ENCODE results near the gene SRGAP1.
"Not testable (repeated sequence)": the region's sequence is repeated elsewhere in the genome, so short reads cannot be mapped to it uniquely, and the experiment has no call there.

The SRGAP1 gene

DNA sequence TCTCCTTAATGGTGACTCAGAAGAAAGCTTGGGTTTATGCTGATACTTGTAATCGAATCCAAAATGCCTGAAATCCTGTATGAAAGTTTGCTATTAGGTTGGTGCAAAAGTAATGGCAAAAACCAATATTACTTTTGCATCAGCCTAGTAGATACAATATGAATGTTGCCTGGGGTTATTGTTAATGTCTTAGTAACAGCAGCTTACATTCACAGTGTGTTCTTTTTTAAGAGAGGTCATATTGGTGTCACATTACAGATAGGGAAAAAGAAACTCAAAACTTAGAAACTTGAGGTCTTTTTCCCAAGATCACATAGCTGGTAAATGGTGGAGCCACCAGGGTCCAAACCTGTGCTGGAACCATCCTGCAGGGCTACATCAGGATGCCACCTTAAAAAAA lies 25.2 kb downstream of the SRGAP1 start:
- DNase-seq (ENCODE audit: low read depth): no peak

DNA sequence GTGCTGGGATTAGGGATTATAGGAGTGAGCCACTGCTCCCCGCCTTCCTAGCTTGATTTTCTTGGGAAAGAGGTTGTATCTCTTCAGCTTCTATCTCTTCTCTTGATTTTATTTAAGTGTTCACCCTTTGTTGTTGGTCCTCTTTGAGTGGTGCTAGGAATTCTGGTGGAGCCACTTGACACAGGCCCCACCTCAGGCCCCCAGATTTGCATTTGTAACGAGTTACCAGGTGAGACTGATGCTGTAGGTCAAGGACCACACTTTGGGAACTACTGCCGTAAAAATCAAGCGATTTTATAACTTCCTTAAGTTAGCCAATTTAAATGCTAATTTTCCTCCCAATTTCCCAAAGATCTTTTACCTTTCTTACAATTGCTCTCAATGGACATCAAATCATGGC lies 26.3 kb downstream of the SRGAP1 start:
- DNase-seq (ENCODE audit: low read depth): no peak

DNA sequence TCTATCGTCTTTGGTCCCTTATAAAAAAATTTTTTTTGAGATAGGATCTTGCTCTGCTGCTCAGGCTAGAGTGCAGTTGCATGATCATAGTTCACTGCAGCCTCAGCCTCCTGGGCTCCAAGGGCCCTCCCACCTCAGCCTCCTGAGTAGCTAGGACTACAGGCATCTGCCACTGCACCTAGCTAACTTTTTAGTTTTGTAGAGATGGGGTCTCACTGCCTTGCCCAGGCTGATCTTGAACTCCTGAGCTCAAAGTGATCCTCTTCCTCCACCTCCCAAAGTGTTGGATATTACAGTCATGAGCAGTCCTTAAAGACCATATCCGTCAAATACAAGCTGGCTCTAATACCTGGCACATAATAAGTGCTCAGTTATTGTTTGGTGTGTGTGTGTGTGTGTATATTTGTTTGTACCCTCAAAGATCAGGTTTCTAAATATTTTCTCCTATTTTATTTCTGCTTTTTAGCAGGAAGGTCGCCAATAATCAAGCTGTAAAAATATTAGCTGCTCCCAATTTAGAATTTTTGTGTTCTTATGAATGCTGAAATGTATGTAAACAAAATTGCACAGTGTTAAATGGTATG lies 30.5 kb downstream of the SRGAP1 start:
- DNase-seq (ENCODE audit: low read depth): no peak

DNA sequence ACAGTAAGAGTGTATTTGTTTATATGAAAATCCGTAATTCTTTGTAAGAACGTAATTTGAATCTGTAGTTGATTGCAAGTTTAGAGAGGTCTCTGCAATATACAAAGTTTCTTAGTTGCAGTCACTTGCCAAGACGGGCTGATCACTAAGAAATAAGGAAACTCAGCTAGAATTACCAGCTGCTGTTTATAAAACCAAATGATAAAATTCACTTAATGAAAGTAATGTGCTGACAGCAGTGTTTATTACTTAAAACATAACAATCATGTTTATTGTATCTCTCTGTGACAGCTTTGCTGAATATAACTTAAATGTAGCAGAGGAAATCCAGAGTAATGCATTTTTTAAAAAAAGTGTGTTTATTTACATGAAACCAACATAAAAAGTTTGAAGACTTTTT lies 31.2 kb downstream of the SRGAP1 start:
- no peak for DNase-seq (ENCODE audit: low read depth)

DNA sequence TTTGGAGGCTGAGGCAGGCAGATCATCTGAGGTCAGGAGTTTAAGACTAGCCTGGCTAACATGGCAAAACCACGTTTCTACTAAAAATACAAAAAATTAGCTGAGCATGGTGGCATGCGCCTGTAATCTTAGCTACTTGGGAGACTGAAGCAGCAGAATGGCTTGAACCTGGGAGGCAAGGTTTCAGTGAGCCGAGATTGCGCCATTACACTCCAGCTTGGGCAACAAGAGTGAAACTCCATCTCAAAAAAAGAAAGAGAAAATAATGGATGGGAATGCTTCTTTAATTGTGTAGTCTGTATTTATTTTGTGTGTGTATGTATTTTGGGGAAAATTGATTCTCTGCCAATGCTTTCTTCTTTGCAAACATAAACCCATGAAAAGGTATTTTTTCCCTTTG lies 32.5 kb downstream of the SRGAP1 start:
- DNase-seq (ENCODE audit: low read depth): no peak

DNA sequence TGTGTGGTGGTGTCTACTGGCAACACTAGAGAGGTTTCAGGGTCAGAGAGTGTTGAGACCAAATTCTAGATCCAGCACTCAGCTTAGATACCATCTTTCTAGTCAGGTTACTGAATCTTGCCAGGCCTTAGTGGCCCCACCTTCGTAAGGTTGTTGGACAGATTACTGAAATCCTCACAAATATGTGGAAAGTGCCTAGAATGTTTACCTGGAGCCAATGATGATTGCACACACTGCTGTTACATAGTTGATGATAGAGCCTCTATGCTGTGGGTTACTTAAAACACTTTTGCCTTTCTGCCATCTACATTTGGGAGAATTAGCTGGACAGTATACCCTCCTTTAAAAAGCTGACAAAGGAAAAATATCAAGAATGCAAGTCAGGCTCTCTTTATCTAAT lies 33.2 kb downstream of the SRGAP1 start:
- no peak for DNase-seq (ENCODE audit: low read depth)

DNA sequence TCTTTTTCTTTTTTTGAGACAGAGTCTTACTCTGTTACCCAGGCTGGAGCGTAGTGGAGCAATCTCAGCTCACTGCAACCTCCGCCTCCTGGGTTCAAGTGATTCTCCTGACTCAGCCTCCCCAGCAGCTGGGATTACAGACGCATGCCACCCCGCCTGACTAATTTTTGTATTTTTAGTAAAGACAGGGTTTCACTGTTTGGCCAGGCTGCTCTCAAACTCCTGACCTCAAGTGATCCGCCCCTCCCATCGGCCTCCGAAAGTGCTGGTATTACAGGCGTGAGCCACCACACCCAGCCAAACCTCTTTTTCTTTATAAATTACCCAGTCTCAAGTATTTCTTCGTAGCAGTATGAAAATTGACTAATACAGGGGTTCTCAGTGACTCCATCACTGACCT lies 35.7 kb downstream of the SRGAP1 start:
- not testable (repeated sequence) for DNase-seq (ENCODE audit: low read depth)

DNA sequence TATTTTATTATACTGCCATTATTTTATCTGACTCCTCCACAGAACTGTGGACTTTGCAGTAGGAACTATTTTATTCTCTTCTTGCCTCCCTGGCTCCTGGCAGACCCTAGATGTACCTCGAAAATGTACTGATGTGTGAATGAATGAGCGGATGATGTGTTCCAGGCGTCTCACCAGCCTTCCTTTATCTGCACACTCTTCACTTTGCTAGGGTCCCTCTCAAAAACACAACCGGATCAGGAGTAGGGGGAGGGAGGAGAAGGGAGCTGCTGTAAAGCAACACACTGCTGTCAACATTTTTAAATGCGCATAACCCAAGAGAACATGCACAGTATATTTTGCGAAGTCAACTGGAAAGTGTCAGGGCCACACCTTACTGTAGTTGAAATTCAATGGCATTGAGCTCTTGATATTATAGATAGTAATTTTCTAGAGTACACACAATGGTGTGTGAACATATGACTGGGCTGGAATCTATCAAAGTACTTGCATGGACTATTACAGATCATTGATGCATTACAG lies 36.3 kb downstream of the SRGAP1 start:
- DNase-seq (ENCODE audit: low read depth): no peak

DNA sequence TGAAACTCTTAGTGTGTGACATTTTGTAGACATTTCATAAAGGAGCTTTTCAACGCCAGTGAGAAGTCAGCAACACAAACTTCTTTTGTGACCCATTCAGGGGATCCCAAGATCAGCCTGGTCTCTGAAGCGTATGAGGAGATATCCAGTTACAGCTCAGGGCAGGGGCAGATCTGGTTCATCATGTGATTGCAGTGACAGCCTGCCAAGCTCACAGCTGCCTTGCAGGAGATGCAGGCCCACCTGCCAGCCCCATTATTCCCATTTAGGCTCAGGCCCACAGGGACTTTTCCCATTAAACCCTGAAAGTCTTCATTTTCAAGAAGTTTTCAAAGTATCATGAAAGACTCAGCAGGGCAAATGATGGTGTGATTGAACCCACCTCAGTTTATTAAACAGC lies 38.3 kb downstream of the SRGAP1 start:
- DNase-seq (ENCODE audit: low read depth): no peak

DNA sequence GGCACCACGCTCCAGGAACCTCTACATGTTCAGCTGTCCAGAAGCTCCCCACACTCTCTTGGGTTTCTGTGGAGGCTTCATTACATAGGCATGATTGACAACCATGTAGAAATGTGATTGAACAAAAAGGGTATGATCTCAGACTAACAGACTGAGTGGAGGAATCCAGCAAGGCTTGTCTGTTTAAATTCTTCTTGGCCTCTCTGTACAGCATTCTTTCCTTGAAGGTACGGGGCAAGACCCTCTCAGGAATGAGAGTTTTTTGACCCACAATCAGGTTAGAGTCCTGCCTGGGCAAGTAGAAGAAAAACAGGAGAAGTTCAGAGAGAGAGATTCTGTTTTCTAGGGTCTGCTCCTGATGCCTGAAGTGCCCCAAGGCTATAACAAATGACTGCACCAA lies 40.9 kb downstream of the SRGAP1 start:
- DNase-seq (ENCODE audit: low read depth): no peak

DNA sequence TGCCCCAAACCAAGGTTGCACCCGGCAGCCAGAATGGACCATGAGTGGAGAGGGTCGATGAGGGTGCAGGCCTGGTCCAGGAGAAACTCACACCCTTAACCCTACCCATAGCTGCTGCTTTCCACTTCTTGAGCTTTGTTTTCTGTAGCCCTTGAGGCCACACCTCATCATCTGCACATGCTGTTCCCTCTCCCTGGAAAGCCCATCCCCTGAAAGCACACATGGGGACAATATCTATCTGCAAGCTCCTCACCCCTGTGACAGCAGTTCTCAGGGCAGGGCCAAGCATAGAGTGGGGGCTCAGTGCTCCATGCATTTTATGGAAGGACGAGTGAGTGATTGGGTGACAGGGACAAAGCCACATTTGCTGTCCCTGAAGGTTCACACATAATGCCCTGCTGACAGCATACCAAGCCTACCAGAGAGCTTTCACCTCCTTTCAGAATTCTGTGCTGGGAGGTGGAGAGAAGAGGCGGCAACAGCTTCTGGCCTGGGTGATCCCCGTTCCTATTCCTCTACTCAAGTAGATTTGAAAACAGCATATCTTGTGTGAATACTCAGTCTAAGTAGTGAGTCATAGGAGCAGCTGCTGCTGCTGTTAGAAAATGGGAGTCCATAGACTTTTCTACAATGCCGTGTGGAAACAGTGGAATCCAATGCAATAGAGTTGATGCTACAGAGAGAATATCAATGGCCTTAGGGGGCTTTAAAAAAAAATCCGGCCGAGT lies 44.6 kb downstream of the SRGAP1 start:
- no peak for DNase-seq (ENCODE audit: low read depth)

DNA sequence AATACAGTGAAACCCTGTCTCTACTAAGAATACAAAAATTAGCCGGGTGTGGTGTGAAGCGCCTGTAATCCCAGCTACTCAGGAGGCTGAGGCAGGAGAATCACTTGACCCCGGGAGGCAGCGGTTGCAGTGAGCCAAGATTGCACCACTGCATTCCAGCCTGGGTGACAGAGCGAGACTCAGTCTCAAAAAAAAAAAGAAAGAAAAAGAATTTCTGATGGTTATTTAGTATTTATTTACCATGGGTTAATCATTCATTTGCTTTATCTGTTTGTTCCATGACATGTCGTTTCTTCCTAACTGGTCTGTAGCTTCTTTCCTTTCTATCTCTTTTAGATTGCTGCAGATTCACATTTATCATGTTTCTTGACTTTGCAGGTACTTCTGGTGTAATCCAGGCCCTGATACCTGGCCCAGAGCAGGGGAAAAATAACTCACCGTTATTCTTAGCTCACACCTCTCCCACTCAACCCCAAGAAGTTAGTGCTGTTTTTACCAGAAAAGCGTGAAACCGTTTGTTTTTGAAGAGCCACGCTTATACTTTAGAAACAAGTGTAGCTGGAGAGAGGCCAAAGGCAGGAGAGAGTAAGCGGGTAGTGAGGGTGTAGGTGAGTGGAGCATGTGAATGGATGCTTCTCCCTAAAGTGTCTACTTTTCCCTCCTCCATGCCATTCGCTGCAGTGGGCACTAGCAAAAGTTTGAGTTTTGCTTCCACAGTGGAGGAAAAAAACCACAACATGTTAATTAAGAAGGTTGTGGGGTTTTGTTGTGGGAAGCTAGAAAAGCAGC lies 45.4 kb downstream of the SRGAP1 start:
- DNase-seq (ENCODE audit: low read depth): no peak

DNA sequence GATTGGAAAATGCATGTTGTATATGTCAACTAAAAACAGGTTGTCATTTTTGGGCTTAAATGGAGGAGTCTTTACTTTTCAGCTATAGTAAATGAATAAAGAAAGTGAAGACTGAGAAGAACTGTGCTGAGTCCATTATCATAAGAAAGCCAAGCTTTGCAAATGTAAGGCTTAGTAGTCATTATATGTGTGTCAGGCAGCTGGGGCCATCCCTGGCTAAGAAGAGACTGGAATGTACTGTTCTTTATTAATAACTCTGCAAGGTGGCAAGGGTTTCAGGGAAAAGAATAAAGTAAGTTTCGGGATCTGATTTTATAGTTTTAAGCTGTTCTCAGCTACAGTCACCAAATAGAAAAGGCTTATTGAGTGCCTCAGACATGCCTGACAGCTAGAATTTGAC lies 48.7 kb downstream of the SRGAP1 start:
- DNase-seq (ENCODE audit: low read depth): no peak

DNA sequence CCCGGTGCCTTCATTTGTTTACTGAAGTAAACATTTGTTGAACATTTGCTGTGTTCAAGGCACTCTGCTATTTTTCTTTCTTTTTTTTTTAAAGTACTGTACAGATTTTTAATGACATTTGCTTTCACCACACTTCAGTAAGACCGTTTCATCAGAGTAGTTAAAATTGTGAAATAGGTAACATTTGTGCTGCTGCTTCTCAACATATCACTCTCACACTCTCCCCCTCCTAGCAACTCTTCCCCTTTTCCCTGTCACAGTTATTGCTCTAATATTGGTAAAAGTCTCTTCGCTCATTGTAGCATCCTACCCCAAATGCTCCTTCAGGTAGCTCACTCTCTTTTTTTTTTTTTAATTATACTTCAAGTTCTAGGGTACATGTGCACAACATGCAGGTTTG lies 49.6 kb downstream of the SRGAP1 start:
- no peak for DNase-seq (ENCODE audit: low read depth)

DNA sequence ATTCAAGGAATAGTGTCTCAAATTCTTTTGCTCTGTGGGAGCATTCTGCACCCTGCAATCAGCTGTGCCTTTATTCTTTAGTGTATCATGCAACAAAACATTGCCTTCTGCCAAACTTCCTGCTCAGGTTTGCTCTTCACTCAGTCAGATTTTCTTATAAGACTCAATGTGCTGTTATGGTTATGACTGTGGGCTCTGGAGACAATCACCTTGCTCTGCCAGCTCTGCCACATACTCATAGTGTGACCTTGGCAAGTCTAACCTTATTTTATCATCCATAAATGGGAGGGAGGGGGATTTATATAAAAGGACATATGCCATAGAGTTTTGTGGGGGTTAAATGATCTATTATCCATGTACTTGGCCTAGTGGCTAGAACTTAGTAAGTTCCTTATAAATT lies 51.3 kb downstream of the SRGAP1 start:
- no peak for DNase-seq (ENCODE audit: low read depth)

DNA sequence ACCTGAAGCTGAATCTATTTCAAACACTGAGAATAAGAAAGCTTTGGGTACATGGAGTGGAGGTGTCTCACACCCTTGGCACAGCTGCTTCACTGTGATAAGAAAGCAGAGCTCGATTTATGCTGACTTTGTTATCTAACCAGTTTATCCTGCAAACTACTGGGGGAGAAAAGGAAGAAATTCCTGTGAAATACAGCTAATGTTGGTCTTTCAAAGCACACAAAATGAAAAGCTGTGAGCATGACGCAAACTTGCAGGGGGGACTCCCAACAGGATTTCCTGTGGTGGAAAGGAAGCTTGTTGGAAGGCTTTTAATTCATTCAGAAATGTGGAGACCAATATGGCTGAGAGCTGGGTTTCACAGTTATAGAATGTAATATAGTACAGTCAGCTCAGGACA lies 53.4 kb downstream of the SRGAP1 start:
- DNase-seq (ENCODE audit: low read depth): no peak

DNA sequence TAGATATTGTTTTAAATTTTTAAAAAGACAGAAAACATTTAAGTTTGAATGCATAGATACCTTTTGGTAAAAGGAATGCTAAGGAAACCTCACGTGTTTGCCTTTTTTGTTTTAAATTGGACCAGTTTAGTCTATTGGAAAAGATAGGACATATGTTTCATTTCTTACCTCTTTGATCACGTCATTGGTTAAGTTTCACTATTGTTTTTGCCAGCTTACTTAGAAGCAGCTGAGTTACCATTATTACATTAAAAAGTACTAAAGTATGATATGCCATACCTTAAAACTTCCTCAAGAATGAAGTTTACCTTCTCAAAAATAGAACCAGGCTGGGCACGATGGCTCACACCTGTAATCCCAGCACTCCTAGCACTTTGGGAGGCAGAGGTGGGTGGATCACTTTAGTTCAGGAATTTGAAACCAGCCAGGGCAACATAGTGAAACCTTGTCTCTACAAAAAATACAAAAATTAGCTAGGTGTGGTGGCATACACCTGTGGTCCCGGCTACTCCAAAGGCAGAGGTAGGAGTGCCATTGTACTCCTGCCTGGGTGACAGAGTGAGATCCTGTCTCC lies 54.4 kb downstream of the SRGAP1 start:
- DNase-seq (ENCODE audit: low read depth): no peak

DNA sequence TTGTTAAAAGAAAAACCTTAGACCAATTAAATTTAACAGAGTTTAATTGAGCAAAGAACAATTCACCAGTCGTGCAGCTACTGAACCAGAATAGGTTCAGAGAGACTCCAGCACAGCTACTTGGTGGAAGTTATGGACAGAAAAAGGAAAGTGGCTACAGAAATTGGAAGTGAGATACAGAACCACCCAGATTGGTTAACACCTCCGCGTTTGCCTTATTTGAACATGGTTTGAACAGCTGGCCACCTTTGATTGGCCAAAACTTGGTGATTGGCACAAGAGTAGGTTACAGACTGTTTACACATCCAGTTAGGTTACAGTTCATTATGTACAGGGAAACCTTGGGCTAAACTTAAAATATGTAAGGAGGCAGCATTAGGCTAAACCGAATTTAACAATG lies 54.9 kb downstream of the SRGAP1 start:
- no peak for DNase-seq (ENCODE audit: low read depth)

DNA sequence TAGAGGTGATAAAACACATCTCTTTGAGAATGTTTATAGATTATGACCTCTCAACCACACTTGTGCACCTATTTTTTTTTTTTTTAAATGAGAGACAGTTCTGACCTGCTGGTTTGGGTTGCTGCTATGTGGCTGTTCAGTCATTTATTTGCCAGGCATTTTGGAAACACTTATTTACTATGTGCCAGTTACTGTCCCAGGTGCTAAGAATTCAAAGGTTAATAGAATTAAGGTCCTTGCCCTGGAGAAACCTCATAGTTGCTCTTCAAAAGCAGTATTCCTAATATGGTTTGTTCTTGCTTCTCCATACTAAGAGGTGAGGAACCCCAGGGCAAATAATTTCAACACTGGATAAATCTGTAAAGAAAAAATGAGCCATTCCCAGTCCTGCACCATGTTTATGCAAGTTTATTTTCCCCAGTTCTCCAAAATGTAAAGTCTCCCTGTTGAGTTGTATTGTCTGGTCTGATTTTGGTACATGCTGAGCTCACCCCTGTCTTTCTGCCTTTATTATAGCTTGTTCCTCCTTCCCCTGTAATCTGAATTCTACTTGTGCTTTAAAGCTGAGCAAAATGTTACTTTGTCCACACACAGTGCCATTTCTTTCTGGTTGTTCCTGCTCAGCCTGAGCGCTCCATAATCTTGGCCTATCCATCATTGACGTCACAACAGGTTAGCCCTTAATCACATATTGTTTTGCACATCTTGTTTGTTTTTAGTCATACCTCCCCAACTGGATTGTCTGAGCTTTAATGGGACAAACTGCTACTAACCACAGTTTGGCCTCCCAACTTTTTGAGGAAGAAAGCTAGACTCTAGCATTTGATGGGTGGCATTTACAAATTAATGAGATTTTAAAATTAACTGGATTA lies 56.7 kb downstream of the SRGAP1 start:
- no peak for DNase-seq (ENCODE audit: low read depth)

DNA sequence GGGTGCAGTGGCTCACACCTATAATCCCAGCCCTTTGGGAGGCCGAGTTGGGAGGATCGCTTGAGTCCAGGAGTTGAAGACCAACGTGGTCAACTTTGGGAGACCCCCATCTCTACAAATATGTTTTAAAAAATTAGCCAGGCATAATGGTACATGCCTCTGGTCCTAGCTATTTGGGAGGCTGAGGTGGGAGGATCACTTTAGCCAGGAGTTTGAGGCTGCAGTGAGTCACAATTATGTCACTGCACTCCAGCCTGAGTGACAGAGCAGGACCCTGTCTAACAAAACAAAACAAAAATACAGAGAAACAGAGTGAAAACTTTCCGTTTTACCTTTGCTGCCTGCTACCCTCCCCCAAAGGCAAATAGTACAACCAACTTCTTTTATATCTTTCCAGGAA lies 60.2 kb downstream of the SRGAP1 start:
- no peak for DNase-seq (ENCODE audit: low read depth)

DNA sequence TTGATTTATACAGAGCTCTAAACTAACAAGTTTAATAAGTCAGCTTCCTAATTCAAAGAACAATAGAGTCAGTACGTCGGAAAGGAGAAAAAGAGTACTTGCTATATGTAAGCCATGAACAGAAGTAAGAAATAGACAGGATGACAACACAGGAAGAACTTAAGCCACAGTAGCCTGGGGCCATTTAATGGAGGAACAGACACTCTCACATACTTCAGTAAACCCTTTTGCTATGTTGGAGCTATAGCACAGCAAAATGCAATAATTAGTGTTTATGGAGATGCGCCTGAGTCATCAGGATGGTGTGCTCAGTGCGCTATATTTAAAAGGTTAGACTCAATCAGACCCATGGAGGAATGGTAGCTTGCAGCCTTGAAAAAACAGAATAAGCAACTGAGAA lies 61.0 kb downstream of the SRGAP1 start:
- no peak for DNase-seq (ENCODE audit: low read depth)

DNA sequence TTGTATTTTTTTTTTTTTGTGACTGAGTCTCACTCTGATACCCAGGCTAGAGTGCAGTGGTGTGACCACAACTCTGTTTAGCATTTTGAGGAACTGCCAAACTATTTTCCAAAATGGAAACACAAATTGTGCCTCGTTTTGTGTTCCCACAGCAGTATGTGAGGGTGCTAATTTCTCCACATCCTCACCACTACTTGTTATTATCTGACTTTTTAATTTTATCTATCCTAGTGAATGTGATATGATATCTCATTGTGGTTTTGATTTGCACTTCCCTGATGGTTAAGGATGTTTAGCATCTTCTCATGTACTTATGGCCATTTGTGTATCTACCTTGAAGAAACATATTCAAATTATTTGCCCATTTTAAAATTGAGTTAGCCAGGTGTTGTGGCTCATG lies 62.4 kb downstream of the SRGAP1 start:
- DNase-seq (ENCODE audit: low read depth): no peak

Measured in HS-27A (cell line).